ENCODE results near the gene HYCC2.
"Not testable (repeated sequence)": the region's sequence is repeated elsewhere in the genome, so short reads cannot be mapped to it uniquely, and the experiment has no call there.

Gene HYCC2

GRCh38 chr2:201070948-201071478 lies 458 bp downstream of the HYCC2 start:
- no peak for DNase-seq

- no peak for DNase-seq
Observed at GRCh38 chr2:201064797-201065329, 6.6 kb downstream of the HYCC2 start.

DNA sequence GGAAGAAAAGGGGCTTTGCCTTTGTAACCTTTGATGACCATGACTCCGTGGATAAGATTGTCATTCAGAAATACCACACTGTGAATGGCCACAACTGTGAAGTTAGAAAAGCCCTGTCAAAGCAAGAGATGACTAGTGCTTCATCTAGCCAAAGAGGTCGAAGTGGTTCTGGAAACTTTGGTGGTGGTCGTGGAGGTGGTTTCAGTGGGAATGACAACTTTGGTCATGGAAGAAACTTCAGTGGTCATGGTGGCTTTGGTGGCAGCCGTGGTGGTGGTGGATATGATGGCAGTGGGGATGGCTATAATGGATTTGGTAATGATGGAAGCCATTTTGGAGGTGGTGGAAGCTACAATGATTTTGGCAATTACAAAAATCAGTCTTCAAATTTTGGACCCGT lies 8.0 kb downstream of the HYCC2 start:
- not testable (repeated sequence) for DNase-seq

GRCh38 chr2:201059961-201060755 lies 11.3 kb downstream of the HYCC2 start:
- no peak for DNase-seq

DNA sequence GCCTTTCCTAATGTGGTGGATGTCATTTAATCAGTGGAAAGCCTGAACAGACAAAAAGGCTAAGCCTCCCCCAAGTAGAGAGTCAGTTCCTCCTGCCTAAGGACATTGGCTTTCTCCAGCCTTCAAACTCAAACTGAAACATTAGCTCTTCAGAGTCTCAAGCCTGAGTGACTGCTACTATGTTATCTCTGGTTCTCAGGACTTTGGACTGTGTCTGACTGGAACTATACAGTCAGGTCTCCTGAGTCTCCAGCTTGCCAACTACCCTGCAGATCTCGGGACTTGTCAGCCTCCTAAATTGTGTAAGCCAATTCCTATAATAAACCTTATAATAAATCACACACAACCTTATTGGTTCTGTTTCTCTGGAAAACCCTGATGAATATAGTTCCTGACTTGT lies 12.6 kb downstream of the HYCC2 start:
- no peak for DNase-seq

DNA sequence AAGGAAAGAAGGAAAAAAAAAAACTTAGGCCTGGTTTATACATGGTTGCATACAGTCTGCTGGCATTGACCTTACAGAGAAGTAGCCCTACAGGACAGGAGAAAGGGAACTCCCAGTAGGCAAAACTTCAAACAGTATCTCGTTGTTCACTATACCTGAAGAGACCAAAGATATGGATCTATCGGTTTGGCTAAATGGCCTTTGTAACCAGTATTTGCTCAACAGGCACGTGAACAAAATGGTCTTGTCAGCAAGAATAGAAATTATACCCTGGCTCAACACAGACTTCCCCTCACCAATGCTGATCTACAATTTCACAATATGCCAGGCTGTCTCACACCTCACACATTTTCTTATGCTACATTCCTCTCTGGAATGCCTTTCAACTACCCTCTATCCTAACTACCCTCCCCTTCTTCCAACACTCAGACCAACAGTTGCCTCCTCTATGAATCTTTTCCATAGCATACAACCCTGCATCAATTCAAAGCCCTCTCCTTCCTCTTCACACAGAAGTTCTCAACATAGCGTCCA lies 13.7 kb downstream of the HYCC2 start:
- no peak for DNase-seq

DNA sequence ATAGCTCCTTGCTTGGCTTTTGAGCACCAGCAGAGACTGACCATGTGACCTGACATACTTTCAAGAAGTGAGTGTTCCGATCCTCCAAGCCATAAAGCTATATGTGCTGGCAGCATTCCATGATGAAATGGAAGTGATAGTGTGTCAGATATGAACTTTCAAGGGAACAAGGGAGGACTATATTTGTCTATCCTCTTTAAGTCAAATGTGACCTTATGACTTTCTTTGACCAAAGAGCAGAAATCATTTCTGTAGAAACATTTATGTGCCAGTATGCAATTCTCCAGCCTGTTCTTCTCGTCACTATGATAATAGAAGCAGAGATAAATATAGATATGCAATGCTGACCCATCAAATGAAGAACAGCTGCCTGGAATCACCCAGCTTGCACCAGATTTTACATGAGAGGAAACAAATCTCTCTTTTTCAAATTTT lies 14.4 kb downstream of the HYCC2 start:
- peak; percentile 2 for DNase-seq

DNA sequence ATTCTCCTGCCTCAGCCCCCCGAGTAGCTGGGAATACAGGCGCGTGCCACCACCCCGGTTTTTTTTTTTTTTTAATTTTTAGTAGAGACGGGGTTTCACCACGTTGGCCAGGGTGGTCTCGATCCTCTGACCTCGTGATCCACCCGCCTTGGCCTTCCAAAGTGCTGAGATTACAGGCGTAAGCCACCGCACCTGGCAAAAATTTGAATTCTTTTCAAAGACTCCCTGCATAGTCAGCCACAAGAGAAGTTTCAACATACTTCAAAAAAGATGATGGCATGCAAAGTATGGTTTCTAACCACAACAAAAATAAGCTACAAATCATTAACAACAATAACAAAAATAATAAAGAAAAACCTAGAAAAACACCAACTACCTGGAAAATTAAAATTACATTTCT lies 22.0 kb downstream of the HYCC2 start:
- no peak for DNase-seq

GRCh38 chr2:201046881-201047280 lies 24.6 kb downstream of the HYCC2 start:
- no peak for DNase-seq

DNA sequence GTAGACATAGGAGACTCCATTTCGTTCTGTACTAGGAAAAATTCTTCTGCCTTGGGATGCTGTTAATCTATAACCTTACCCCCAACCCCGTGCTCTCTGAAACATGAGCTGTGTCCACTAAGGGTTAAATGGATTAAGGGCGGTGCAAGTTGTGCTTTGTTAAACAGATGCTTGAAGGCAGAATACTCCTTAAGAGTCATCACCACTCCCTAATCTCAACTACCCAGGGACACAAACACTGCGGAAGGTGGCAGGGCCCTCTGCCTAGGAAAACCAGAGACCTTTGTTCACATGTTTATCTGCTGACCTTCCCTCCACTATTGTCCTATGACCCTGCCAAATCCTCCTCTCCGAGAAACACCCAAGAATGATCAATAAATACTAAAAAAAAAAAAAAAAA lies 28.4 kb downstream of the HYCC2 start:
- not testable (repeated sequence) for DNase-seq

- DNase-seq, result not testable (repeated sequence)
Observed at GRCh38 chr2:201042451-201042850, 29.0 kb downstream of the HYCC2 start.

GRCh38 chr2:201040867-201041628 lies 30.4 kb downstream of the HYCC2 start:
- DNase-seq, result no peak

DNA sequence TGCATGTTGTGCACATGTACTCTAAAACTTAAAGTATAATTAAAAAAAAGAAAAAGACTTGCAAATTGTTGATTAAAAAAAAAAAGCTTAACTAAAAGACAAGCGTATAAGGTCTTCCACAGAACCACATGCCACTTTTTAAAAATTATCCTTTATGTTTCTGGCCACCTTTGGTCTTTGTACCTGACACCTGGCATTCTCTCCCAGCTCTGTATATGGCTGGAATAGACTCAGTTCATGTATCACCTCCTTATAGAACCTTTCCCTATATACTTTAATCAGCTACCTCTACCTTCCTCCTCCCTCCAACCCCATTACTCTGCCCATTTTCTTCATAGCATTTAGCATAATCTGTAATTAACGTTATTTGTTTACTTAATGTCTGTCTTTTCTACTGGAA lies 32.6 kb downstream of the HYCC2 start:
- no peak for DNase-seq

DNA sequence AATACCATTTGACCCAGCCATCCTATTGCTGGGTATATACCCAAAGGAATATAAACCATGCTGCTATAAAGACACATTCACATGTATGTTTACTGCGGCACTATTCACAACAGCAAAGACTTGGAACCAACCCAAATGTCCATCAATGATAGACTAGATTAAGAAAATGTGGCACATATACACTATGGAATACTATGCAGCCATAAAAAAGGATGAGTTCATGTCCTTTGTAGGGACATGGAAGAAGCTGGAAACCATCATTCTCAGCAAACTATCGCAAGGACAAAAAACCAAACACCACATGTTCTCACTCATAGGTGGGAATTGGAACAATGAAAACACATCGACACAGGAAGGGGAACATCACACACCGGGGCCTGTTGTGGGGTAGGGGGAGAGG lies 33.1 kb downstream of the HYCC2 start:
- DNase-seq, result not testable (repeated sequence)

DNA sequence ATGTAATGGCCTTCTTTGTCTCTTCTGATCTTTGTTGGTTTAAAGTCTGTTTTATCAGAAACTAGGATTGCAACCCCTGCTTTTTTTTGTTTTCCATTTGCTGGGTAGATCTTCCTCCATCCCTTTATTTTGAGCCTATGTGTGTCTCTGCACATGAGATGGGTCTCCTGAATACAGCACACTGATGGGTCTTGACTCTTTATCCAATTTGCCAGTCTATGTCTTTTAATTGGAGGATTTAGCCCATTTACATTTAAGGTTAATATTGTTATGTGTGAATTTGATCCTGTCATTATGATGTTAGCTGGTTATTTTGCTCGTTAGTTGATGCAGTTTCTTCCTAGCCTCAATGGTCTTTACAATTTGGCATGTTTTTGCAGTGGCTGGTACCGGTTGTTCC lies 37.1 kb downstream of the HYCC2 start:
- not testable (repeated sequence) for DNase-seq

DNA sequence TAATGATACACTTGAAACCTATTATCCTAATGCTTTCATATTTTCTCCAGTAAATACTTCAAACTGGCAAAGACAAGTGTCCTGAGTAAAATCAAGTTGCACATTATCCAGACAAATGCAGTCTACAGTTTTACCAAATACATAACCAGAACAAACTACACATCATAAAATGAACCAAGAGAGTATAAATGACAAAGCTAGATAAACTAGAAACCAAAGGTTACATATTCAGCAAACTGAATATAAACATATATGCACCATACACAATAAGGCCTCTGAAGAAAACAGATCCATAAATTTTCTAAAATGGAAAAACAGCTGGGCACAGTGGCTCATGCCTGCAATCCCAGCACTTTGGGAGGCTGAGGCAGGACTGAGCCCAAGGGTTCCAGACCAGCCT lies 47.0 kb downstream of the HYCC2 start:
- no peak for DNase-seq

DNA sequence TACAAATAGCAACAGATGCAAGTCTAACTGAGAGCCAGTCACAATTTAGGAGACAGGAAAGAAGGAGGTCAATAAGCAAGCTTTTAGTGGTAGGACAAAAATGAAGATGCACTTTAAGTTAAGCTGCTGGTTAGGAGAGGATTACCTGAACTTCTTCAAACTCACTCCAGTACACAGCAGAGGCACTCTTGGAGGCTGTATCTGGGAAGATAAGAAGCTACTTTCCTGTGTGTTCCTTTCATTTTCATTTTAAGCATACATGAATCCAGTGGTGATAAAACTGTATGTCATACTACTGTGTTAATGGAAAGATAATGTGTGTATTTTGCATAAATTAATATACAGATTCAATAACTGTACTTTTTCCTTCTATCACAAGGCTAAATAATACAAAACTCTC lies 49.6 kb downstream of the HYCC2 start:
- no peak for DNase-seq
